NCI-H748 treated with DMSO at 0.1 percent for 48 hours (cell line): ENCODE measurements around the gene COPE.

Source experiments
- DNase-seq: peaks from one replicate; lab custom pipeline; 2025; lab: John Stamatoyannopoulos, UW

Gene COPE

DNA sequence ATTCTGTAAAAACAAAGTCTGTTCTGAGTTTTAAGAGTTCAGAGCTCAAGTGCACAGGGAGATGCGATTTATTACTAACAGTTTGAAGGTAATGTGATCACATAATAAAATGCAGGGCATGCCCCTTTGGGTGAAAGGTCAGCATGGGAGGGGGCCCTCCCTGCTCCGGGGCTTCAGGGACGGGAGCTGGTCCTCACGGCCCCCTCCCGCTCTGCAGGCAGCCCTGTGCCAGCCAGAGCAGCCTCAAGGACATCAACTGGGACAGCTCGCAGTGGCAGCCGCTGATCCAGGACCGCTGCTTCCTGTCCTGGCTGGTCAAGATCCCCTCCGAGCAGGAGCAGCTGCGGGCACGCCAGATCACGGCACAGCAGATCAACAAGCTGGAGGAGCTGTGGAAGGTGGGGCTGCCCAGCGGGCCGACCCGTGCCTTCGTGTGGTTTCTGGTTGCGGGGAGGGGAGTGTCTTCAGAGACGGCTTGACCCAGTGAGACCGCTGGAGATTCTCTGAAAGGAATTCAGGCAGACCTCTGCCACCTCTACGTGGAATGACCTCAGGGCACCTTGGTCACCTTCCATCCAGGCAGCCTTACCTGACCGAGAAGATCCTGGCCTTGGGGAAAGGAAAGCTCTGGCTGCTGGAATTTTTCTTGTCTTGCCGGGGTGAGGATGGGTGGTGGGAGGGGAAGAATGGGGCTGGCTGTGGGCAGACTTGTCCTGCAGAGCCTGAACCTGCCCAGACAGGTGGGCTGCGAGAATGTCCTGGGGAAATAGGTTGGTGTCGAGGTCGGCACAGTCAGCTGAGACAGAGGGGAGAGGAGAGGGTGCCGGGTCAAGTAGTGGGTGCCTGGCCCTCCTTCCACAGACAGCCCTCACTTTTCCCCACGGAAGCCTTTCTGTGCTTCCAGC is 68.5 kb downstream of the COPE start:
- DNase-seq, result no peak

DNA sequence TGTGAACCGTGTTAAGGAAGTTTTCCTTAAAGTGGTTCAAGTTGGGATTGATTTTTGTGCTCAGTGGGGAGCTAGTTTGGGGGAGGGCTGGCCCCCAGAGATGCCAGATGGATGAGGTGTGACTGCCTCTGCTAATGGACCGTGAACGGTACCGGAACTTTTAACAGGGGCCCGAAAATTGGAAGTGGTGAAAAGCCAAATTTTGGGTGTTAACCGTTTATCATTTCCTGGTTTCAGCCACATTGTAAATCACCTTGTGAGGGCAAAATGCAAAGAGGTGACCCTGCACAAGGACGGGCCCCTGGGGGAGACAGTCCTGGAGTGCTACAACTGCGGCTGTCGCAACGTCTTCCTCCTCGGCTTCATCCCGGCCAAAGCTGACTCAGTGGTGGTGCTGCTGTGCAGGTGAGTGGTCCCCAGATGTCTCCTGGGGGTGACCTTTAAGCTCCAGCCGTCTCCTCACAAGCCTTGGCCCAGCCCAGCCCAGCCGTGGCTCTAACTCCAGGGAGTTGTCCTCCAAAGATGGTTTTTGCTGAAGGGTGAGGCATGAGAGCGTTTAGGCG is 69.3 kb downstream of the COPE start:
- DNase-seq, result no peak
